ENCODE results near the gene TMEM204.

TMEM204 gene

GRCh38 chr16:1530349-1530882 is 3.0 kb upstream of the TMEM204 start:
- no peaks in the 10 kb centered on the region for H3K36me3 ChIP-seq (ENCODE audit: control insufficient read depth, insufficient read depth, low read length)
- no peak overlapping the region for H3K9ac ChIP-seq (ENCODE audit: low read length)
- H3K27me3 ChIP-seq (ENCODE audit: control insufficient read depth, insufficient read depth, low read length), result no peaks in the 10 kb centered on the region
- peaks cover 14% of the 10 kb centered on the region for H3K4me1 ChIP-seq (ENCODE audit: control insufficient read depth, insufficient read depth, low read length)
- no peak overlapping the region for H3K4me3 ChIP-seq (ENCODE audit: low read length)
- H3K9me3 ChIP-seq (ENCODE audit: control insufficient read depth, low read length), result no peaks in the 10 kb centered on the region

DNA sequence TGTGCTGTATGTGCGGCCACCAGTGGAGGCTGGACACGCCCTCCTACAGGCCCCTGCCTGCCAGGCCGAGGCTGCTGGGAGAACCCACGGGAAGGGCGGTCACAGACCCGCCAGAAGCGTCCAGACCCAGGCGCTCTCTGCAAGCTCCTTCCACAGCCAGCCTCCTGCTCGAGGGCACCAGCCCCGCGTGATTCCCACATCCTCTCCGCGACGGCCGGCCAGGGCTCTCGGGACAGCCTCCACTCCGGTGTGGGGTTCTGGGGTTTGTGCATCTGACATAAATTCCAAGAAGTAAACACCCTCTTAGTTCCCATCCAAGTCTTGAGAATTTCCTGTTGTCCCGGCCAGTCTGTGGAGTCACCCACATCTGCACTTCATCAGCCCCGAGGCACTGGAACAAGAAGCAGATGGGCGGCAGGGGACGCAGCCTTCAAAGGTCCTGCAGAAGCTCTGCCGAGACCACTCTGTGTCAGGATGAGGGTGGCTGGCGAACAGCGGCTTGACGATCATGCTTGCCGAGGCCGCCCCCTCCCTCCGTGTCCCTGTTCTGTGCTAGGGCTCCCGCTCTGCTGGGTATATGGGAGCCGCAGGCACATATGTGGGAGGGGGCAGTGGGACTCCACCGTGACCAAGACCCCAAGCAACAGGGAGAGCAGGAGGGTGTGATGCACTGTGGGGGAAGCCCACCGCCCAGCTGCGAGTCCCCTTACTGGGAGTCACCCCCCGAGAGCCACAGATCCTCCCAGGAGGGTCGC is 2.4 kb upstream of the TMEM204 start:
- no peak overlapping the region for H3K9ac ChIP-seq (ENCODE audit: low read length)
- no peaks in the 10 kb centered on the region for H3K9me3 ChIP-seq (ENCODE audit: control insufficient read depth, low read length)
- H3K27me3 ChIP-seq (ENCODE audit: control insufficient read depth, insufficient read depth, low read length), result no peaks in the 10 kb centered on the region
- H3K4me1 ChIP-seq (ENCODE audit: control insufficient read depth, insufficient read depth, low read length), result peaks cover 14% of the 10 kb centered on the region
- H3K36me3 ChIP-seq (ENCODE audit: control insufficient read depth, insufficient read depth, low read length), result no peaks in the 10 kb centered on the region
- H3K4me3 ChIP-seq (ENCODE audit: low read length), result no peak overlapping the region

- H3K4me3 ChIP-seq (ENCODE audit: low read length), result no peak overlapping the region
- no peaks in the 10 kb centered on the region for H3K27me3 ChIP-seq (ENCODE audit: control insufficient read depth, insufficient read depth, low read length)
- peaks cover 14% of the 10 kb centered on the region for H3K4me1 ChIP-seq (ENCODE audit: control insufficient read depth, insufficient read depth, low read length)
- H3K9ac ChIP-seq (ENCODE audit: low read length), result no peak overlapping the region
- no peaks in the 10 kb centered on the region for H3K36me3 ChIP-seq (ENCODE audit: control insufficient read depth, insufficient read depth, low read length)
- H3K9me3 ChIP-seq (ENCODE audit: control insufficient read depth, low read length), result no peaks in the 10 kb centered on the region
Measured at GRCh38 chr16:1531638-1531910, 1.9 kb upstream of the TMEM204 start.

DNA sequence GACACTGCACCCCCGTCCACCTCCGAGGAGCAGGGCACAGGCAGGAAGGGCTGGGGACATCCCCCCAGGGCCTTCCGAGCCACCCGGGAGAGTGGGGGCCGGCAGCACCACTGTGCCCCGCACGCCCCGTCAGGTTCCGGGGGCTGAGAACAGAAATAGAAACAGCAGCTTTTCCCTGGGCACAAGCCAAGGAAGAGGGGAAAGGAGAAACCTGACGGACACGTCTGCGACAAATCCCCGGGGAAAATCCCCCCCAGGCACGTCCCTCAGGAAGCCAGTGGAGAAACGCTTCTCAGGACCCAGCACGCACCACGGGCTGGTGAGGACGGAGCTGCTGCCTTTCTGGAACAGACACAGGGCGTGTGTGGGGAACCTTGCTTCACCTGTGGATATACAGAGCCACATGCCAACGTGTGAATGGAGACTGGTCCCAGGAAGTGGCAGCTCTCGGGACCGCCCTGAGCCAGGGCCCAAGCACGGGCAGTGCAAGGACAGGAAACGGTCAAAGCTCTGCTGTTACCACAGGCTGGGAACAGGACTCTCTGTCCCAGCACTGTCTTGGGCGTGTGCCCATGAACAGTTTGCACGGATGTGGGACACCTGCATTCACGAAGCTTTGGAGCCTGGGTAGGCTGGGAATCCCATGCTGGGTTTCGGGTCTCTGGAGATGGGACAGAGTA is 1.2 kb upstream of the TMEM204 start:
- H3K36me3 ChIP-seq (ENCODE audit: control insufficient read depth, insufficient read depth, low read length), result no peaks in the 10 kb centered on the region
- H3K9me3 ChIP-seq (ENCODE audit: control insufficient read depth, low read length), result no peaks in the 10 kb centered on the region
- H3K4me1 ChIP-seq (ENCODE audit: control insufficient read depth, insufficient read depth, low read length), result peaks cover 17% of the 10 kb centered on the region
- no peak overlapping the region for H3K4me3 ChIP-seq (ENCODE audit: low read length)
- no peaks in the 10 kb centered on the region for H3K27me3 ChIP-seq (ENCODE audit: control insufficient read depth, insufficient read depth, low read length)
- H3K9ac ChIP-seq (ENCODE audit: low read length), result no peak overlapping the region

- Histone ChIP-seq H3K9me3 (ENCODE audit: control insufficient read depth, low read length) (no peaks in the 10 kb centered on the region), H3K27me3 (ENCODE audit: control insufficient read depth, insufficient read depth, low read length) (no peaks in the 10 kb centered on the region), H3K4me3 (ENCODE audit: low read length) (no peak overlapping the region), H3K9ac (ENCODE audit: low read length) (peak overlapping the region; percentile 34), H3K4me1 (ENCODE audit: control insufficient read depth, insufficient read depth, low read length) (peaks cover 17% of the 10 kb centered on the region), H3K36me3 (ENCODE audit: control insufficient read depth, insufficient read depth, low read length) (no peaks in the 10 kb centered on the region)
Measured at GRCh38 chr16:1532771-1533170, 695 bp upstream of the TMEM204 start.

- no peaks in the 10 kb centered on the region for H3K27me3 ChIP-seq (ENCODE audit: control insufficient read depth, insufficient read depth, low read length)
- peaks cover 17% of the 10 kb centered on the region for H3K4me1 ChIP-seq (ENCODE audit: control insufficient read depth, insufficient read depth, low read length)
- no peak overlapping the region for H3K4me3 ChIP-seq (ENCODE audit: low read length)
- peak overlapping the region; percentile 55 for H3K9ac ChIP-seq (ENCODE audit: low read length)
- no peaks in the 10 kb centered on the region for H3K36me3 ChIP-seq (ENCODE audit: control insufficient read depth, insufficient read depth, low read length)
- no peaks in the 10 kb centered on the region for H3K9me3 ChIP-seq (ENCODE audit: control insufficient read depth, low read length)
Measured at GRCh38 chr16:1534021-1535020, 855 bp downstream of the TMEM204 start.

- H3K9ac ChIP-seq (ENCODE audit: low read length), result peak overlapping the region; percentile 55
- H3K4me1 ChIP-seq (ENCODE audit: control insufficient read depth, insufficient read depth, low read length), result peaks cover 17% of the 10 kb centered on the region
- no peak overlapping the region for H3K4me3 ChIP-seq (ENCODE audit: low read length)
- H3K9me3 ChIP-seq (ENCODE audit: control insufficient read depth, low read length), result no peaks in the 10 kb centered on the region
- no peaks in the 10 kb centered on the region for H3K27me3 ChIP-seq (ENCODE audit: control insufficient read depth, insufficient read depth, low read length)
- H3K36me3 ChIP-seq (ENCODE audit: control insufficient read depth, insufficient read depth, low read length), result no peaks in the 10 kb centered on the region
Measured at GRCh38 chr16:1535391-1536291, 2.2 kb downstream of the TMEM204 start.

DNA sequence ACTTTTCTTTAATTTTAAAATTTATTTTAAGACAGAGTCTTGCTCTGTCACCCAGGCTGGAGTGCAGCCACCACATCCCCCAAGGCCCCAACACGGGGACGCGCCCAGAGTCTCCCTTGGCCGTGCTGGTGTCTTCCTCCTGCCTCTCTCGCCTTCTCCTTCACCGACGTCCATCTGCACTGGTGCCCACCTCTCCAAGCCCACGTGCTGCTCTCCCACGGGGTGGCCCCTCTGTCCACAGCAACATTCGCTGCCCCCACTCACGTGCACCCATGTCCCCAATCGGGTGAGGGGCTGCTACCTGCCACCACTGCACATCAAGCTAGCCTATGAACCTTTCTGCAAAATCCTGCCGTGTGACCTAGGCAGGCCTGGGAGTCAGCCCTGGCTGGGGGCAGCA is 3.1 kb downstream of the TMEM204 start:
- H3K36me3 ChIP-seq (ENCODE audit: control insufficient read depth, insufficient read depth, low read length), result no peaks in the 10 kb centered on the region
- H3K9ac ChIP-seq (ENCODE audit: low read length), result no peak overlapping the region
- H3K4me1 ChIP-seq (ENCODE audit: control insufficient read depth, insufficient read depth, low read length), result peaks cover 17% of the 10 kb centered on the region
- no peaks in the 10 kb centered on the region for H3K9me3 ChIP-seq (ENCODE audit: control insufficient read depth, low read length)
- H3K27me3 ChIP-seq (ENCODE audit: control insufficient read depth, insufficient read depth, low read length), result no peaks in the 10 kb centered on the region
- no peak overlapping the region for H3K4me3 ChIP-seq (ENCODE audit: low read length)

DNA sequence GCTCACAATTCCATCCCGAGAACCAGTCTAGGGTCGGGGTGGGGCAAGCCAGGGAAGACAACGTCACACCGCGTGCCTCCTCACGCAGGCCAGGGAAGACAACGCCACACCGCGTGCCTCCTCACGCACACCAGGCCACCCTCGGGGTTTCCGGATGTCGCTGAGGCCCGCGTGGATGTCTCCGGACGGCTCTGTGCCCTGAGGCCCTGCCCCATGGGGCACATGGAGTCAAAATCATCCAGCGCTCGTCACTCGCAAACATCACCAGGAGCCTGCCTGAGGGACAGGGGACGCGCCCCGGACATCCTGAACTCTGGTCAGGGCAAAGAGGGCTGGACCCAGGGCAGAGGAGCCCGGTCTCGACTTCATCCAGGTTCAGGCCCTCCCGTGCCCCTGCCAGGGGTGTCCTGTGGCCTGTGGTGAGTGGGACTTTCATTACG is 3.7 kb downstream of the TMEM204 start:
- H3K36me3 ChIP-seq (ENCODE audit: control insufficient read depth, insufficient read depth, low read length), result no peaks in the 10 kb centered on the region
- no peak overlapping the region for H3K9ac ChIP-seq (ENCODE audit: low read length)
- H3K27me3 ChIP-seq (ENCODE audit: control insufficient read depth, insufficient read depth, low read length), result no peaks in the 10 kb centered on the region
- peaks cover 14% of the 10 kb centered on the region for H3K4me1 ChIP-seq (ENCODE audit: control insufficient read depth, insufficient read depth, low read length)
- no peak overlapping the region for H3K4me3 ChIP-seq (ENCODE audit: low read length)
- no peaks in the 10 kb centered on the region for H3K9me3 ChIP-seq (ENCODE audit: control insufficient read depth, low read length)

- Histone ChIP-seq H3K9ac (ENCODE audit: low read length) (no peak overlapping the region), H3K27me3 (ENCODE audit: control insufficient read depth, insufficient read depth, low read length) (no peaks in the 10 kb centered on the region), H3K9me3 (ENCODE audit: control insufficient read depth, low read length) (no peaks in the 10 kb centered on the region), H3K4me3 (ENCODE audit: low read length) (no peak overlapping the region), H3K4me1 (ENCODE audit: control insufficient read depth, insufficient read depth, low read length) (peaks cover 8% of the 10 kb centered on the region), H3K36me3 (ENCODE audit: control insufficient read depth, insufficient read depth, low read length) (no peaks in the 10 kb centered on the region)
Measured at GRCh38 chr16:1537763-1538289, 4.4 kb downstream of the TMEM204 start.
